Kidney (tissue), 14 donors: ENCODE measurements around the gene FOXN3. TPM values are rescaled to one million over a fixed set of nuclear protein-coding genes. Genes with fewer than 3 reads are reported as not detected.

Experiments used
- DNase-seq, 5 donors: peaks; one replicate each; pipeline ENCODE4 v3.0.0-alpha.2; 2013 to 2020
- FAIRE-seq: peaks from 2 replicates; lab custom pipeline; 2012; peaks lifted over from hg19 to GRCh38; lab: Jason Lieb, UNC
- H3K27ac ChIP-seq, 2 donors: one replicate each; pipeline ENCODE4 v1.7.0; 2013; ENCODE audit warnings: low read depth in 2 of 2, low read length in 2 of 2, inconsistent platforms in 1 of 2
- H3K27me3 ChIP-seq: one replicate; pipeline ENCODE4 v1.7.1; 2013; ENCODE audit warnings: low read length, inconsistent platforms; ENCODE audit not compliant: control insufficient read depth, insufficient read depth
- H3K36me3 ChIP-seq, 3 donors: one replicate each; pipeline versions ENCODE4 v1.7.0 to v1.7.1; 2013; ENCODE audit warnings: low read length in 3 of 3, control low read depth in 1 of 3, inconsistent platforms in 1 of 3; ENCODE audit not compliant: insufficient read depth in 3 of 3, control insufficient read depth in 2 of 3
- H3K4me1 ChIP-seq, 3 donors: one replicate each; pipeline versions ENCODE4 v1.7.0 to v1.7.1; 2013; ENCODE audit warnings: low read length in 3 of 3, inconsistent platforms in 1 of 3, low read depth in 1 of 3; ENCODE audit not compliant: control insufficient read depth in 2 of 3, insufficient read depth in 2 of 3
- H3K4me3 ChIP-seq, 3 donors: one replicate each; pipeline versions ENCODE4 v1.7.0 to v1.8.1; 2013; ENCODE audit warnings: low read length in 3 of 3, control low read depth in 1 of 3, inconsistent platforms in 1 of 3
- H3K9ac ChIP-seq, 3 donors: one replicate each; pipeline versions ENCODE4 v1.7.0 to v1.7.1; 2013; ENCODE audit warnings: low read length in 3 of 3, control low read depth in 1 of 3, inconsistent platforms in 1 of 3
- H3K9me3 ChIP-seq, 3 donors: one replicate each; pipeline versions ENCODE4 v1.7.0 to v1.7.1; 2013; ENCODE audit warnings: low read length in 3 of 3, control low read depth in 1 of 3, inconsistent platforms in 1 of 3; ENCODE audit not compliant: control insufficient read depth in 2 of 3, insufficient read depth in 1 of 3
- CTCF ChIP-seq: IDR thresholded peaks from 3 replicates; pipeline ENCODE4 v1.5.1; 2012; ENCODE audit warnings: mild to moderate bottlenecking, moderate library complexity, borderline replicate concordance; ENCODE audit not compliant: insufficient read depth; ENCODE audit errors: extremely low read depth
- intact Hi-C: fragments of 100-400 bp; cut with DNase I; formaldehyde crosslinking; loops from one replicate; pipeline ENCODE4 v1.11.1; 2022
- polyA plus RNA-seq: library from polyadenylated mRNA; stranded (reverse); fragments of 350-450 nt; fragmentation: Illumina TruSeq; extraction: RNeasy Lipid Tissue Mini Kit (QIAGEN cat#74804); gene quantifications from one replicate; pipeline ENCODE4 v1.2.3, GENCODE V29; 2014; ENCODE audit warnings: low read depth, low replicate concordance; ENCODE audit not compliant: insufficient read depth
- total RNA-seq: library from RNA; stranded (reverse); fragmentation: NEBNext Ultra II Directional; extraction: Animal tissue kit (Norgen Biotek cat#: 25700); gene quantifications from one replicate; pipeline ENCODE4 v1.2.1, GENCODE V29; 2021
- donor health status: control.
- donor health status: control.
- donor health status: control.
- donor health status: control.
- donor health status: control.
- donor health status: DM: yes; HTN: yes; CAD: no.
- donor health status: Normal renal cell carcinoma (clear cell type).

FOXN3 gene
- total and polyA plus RNA-seq, 2 donors from 2014 or later: 6.4 to 50.1 TPM

GRCh38 chr14:89339158-89339557, 77.9 kb downstream of the FOXN3 start:
- intact Hi-C loops: no loop called here
- FAIRE-seq (no peak), DNase-seq (no peak)
- Histone ChIP-seq H3K4me3 (no peak overlapping the region), H3K36me3 (no peaks in the 10 kb centered on the region), H3K9me3 (no peaks in the 10 kb centered on the region), H3K4me1 (peaks cover 0 to 13% (median 0%) of the 10 kb centered on the region in 3 donors), H3K9ac (no peak overlapping the region), H3K27ac (no peak overlapping the region), H3K27me3 (no peaks in the 10 kb centered on the region)
- no peak for TF ChIP-seq CTCF

GRCh38 chr14:89336338-89336737, 80.7 kb downstream of the FOXN3 start:
- Histone ChIP-seq H3K27ac (no peak overlapping the region), H3K9me3 (no peaks in the 10 kb centered on the region), H3K27me3 (no peaks in the 10 kb centered on the region), H3K36me3 (no peaks in the 10 kb centered on the region), H3K4me3 (no peak overlapping the region), H3K4me1 (peaks cover 0 to 13% (median 0%) of the 10 kb centered on the region in 3 donors), H3K9ac (no peak overlapping the region)
- intact Hi-C loops: no loop called here
- no peak for DNase-seq
- FAIRE-seq: no peak
- TF ChIP-seq CTCF: no peak

- no peaks in the 10 kb centered on the region for H3K27me3 ChIP-seq
- TF ChIP-seq CTCF: no peak
- no peaks in the 10 kb centered on the region for H3K4me1 ChIP-seq
- no peaks in the 10 kb centered on the region for H3K36me3 ChIP-seq
- intact Hi-C loops: no loop called here
- no peak overlapping the region for H3K27ac ChIP-seq
- no peak for DNase-seq
- H3K4me3 ChIP-seq: no peak overlapping the region
- FAIRE-seq: no peak
- H3K9ac ChIP-seq: no peak overlapping the region
- no peaks in the 10 kb centered on the region for H3K9me3 ChIP-seq
Observed at GRCh38 chr14:89332031-89332430, 85.0 kb downstream of the FOXN3 start.

GRCh38 chr14:89331398-89331797, 85.6 kb downstream of the FOXN3 start:
- DNase-seq (no peak), FAIRE-seq (no peak)
- no peak overlapping the region for H3K4me3 ChIP-seq
- H3K27me3 ChIP-seq: no peaks in the 10 kb centered on the region
- H3K9ac ChIP-seq: no peak overlapping the region
- no peaks in the 10 kb centered on the region for H3K9me3 ChIP-seq
- no peak for TF ChIP-seq CTCF
- intact Hi-C loops: no loop called here
- no peak overlapping the region for H3K27ac ChIP-seq
- H3K36me3 ChIP-seq: no peaks in the 10 kb centered on the region
- H3K4me1 ChIP-seq: no peaks in the 10 kb centered on the region
